WTC11 (cell line): ENCODE results near the gene EVI5L. TPM values are rescaled to one million over a fixed set of nuclear protein-coding genes. Genes with fewer than 3 reads are reported as not detected.

Experiments
- ATAC-seq: fragments of 200-7000 bp; cut with Tn5 transposase; 2 replicates; pipeline ENCODE4 v1.10.0; 2021; ENCODE audit warnings: mild to moderate bottlenecking, moderate library complexity
- CTCF ChIA-PET: fragments of 300-600 bp; sonication (Branson Sonifier 250); formaldehyde crosslinking; loops from one replicate; lab custom pipeline; 2021; ENCODE audit warnings: antibody characterized with exemption; lab: Charles Lee
- POLR2A ChIA-PET: fragments of 350-600 bp; sonication (Branson Sonifier 250); formaldehyde crosslinking; loops from one replicate; lab custom pipeline; 2021; ENCODE audit warnings: antibody characterized with exemption; lab: Charles Lee
- DNase-seq: peaks from one replicate; pipeline ENCODE4 v3.0.0; 2021; ENCODE audit warnings: low spot score
- H3K27ac Mint-ChIP-seq: 2 replicates; pipeline ENCODE4 v1.8.0; 2021; ENCODE audit warnings: mixed read lengths
- H3K27me3 Mint-ChIP-seq: 2 replicates; pipeline ENCODE4 v1.8.0; 2021; ENCODE audit warnings: low read depth, mild to moderate bottlenecking, moderate library complexity, mixed read lengths
- H3K36me3 Mint-ChIP-seq: 2 replicates; pipeline ENCODE4 v1.8.0; 2021; ENCODE audit warnings: mixed read lengths
- H3K4me1 Mint-ChIP-seq: 2 replicates; pipeline ENCODE4 v1.8.0; 2022; ENCODE audit warnings: mixed read lengths
- H3K4me3 Mint-ChIP-seq: 2 replicates; pipeline ENCODE4 v1.8.0; 2021; ENCODE audit warnings: mild to moderate bottlenecking, moderate library complexity, mixed read lengths
- H3K9me3 Mint-ChIP-seq: 2 replicates; pipeline ENCODE4 v1.8.0; 2021; ENCODE audit warnings: mixed read lengths
- CREB1 ChIP-seq: sonication (generic); formaldehyde crosslinking; IDR thresholded peaks from 2 replicates; pipeline ENCODE4 v1.8.0; 2023; ENCODE audit warnings: mild to moderate bottlenecking, missing genetic modification reagents
- CTCF ChIP-seq: fragments of 200-600 bp; IDR thresholded peaks from 2 replicates; pipeline ENCODE4 v1.8.0; 2022; ENCODE audit warnings: antibody characterized with exemption
- E2F5 ChIP-seq: sonication (generic); formaldehyde crosslinking; IDR thresholded peaks from 2 replicates; pipeline ENCODE4 v1.8.1; 2022; ENCODE audit warnings: mild to moderate bottlenecking, moderate library complexity, missing genetic modification reagents
- ESRRA ChIP-seq: sonication (generic); formaldehyde crosslinking; IDR thresholded peaks from 2 replicates; pipeline ENCODE4 v1.8.1; 2022; ENCODE audit warnings: mild to moderate bottlenecking, missing genetic modification reagents, borderline replicate concordance
- ETV6 ChIP-seq: sonication (generic); formaldehyde crosslinking; IDR thresholded peaks from 2 replicates; pipeline ENCODE4 v1.8.1; 2022; ENCODE audit warnings: mild to moderate bottlenecking, missing genetic modification reagents
- FOXK1 ChIP-seq: sonication (generic); formaldehyde crosslinking; IDR thresholded peaks from 2 replicates; pipeline ENCODE4 v1.8.0; 2022; ENCODE audit warnings: mild to moderate bottlenecking, moderate library complexity, missing genetic modification reagents
- FOXP1 ChIP-seq: sonication (generic); formaldehyde crosslinking; IDR thresholded peaks from 2 replicates; pipeline ENCODE4 v1.8.0; 2022; ENCODE audit warnings: missing genetic modification reagents, mild to moderate bottlenecking, moderate library complexity, borderline replicate concordance
- IRF2 ChIP-seq: sonication (generic); formaldehyde crosslinking; IDR thresholded peaks from 2 replicates; pipeline ENCODE4 v1.8.0; 2022; ENCODE audit warnings: low read depth, missing genetic modification reagents, borderline replicate concordance
- JUN ChIP-seq: sonication (generic); formaldehyde crosslinking; IDR thresholded peaks from 2 replicates; pipeline ENCODE4 v1.8.0; 2023; ENCODE audit warnings: mild to moderate bottlenecking, missing genetic modification reagents
- KAT7 ChIP-seq: sonication (generic); formaldehyde crosslinking; IDR thresholded peaks from 2 replicates; pipeline ENCODE4 v1.8.1; 2023; ENCODE audit warnings: missing genetic modification reagents, mild to moderate bottlenecking, borderline replicate concordance
- MYBL2 ChIP-seq: sonication (generic); formaldehyde crosslinking; IDR thresholded peaks from 2 replicates; pipeline ENCODE4 v1.8.1; 2023; ENCODE audit warnings: mild to moderate bottlenecking, moderate library complexity, missing genetic modification reagents
- NFATC4 ChIP-seq: fragments of 250-450 bp; sonication (Bioruptor Pico); IDR thresholded peaks from 2 replicates; pipeline ENCODE4 v1.9.0; 2021; ENCODE audit warnings: mild to moderate bottlenecking
- NFYB ChIP-seq: sonication (generic); formaldehyde crosslinking; conservative IDR thresholded peaks from 2 replicates; pipeline ENCODE4 v1.8.0; 2022; ENCODE audit warnings: low read depth, missing genetic modification reagents
- OVOL2 ChIP-seq: fragments of 250-450 bp; sonication (Bioruptor Pico); IDR thresholded peaks from 2 replicates; pipeline ENCODE4 v1.9.0; 2021; ENCODE audit warnings: mild to moderate bottlenecking, borderline replicate concordance
- SMAD3 ChIP-seq: sonication (generic); formaldehyde crosslinking; IDR thresholded peaks from 2 replicates; pipeline ENCODE4 v1.8.0; 2022; ENCODE audit warnings: missing genetic modification reagents, mild to moderate bottlenecking, borderline replicate concordance
- TP53 ChIP-seq: sonication (generic); formaldehyde crosslinking; IDR thresholded peaks from 2 replicates; pipeline ENCODE4 v1.8.1; 2023; ENCODE audit warnings: mild to moderate bottlenecking, missing genetic modification reagents
- USF1 ChIP-seq: sonication (generic); formaldehyde crosslinking; IDR thresholded peaks from 2 replicates; pipeline ENCODE4 v1.8.0; 2022; ENCODE audit warnings: mild to moderate bottlenecking, missing genetic modification reagents
- USF2 ChIP-seq: sonication (generic); formaldehyde crosslinking; IDR thresholded peaks from 2 replicates; pipeline ENCODE4 v1.8.1; 2023; ENCODE audit warnings: mild to moderate bottlenecking, missing genetic modification reagents, moderate library complexity
- ZNF121 ChIP-seq: sonication (generic); formaldehyde crosslinking; IDR thresholded peaks from 2 replicates; pipeline ENCODE4 v1.8.0; 2023; ENCODE audit warnings: missing genetic modification reagents
- ZNF138 ChIP-seq: sonication (generic); formaldehyde crosslinking; conservative IDR thresholded peaks from 2 replicates; pipeline ENCODE4 v1.8.1; 2022; ENCODE audit warnings: mild to moderate bottlenecking, moderate library complexity, missing genetic modification reagents
- ZNF219 ChIP-seq: sonication (generic); formaldehyde crosslinking; IDR thresholded peaks from 2 replicates; pipeline ENCODE4 v1.8.0; 2023; ENCODE audit warnings: missing genetic modification reagents, mild to moderate bottlenecking, borderline replicate concordance
- ZNF317 ChIP-seq: sonication (generic); formaldehyde crosslinking; IDR thresholded peaks from 2 replicates; pipeline ENCODE4 v1.8.1; 2023; ENCODE audit warnings: low read depth, mild to moderate bottlenecking, moderate library complexity, missing genetic modification reagents, borderline replicate concordance
- ZNF416 ChIP-seq: fragments of 250-450 bp; sonication (Bioruptor Pico); IDR thresholded peaks from 2 replicates; pipeline ENCODE4 v1.9.0; 2021; ENCODE audit warnings: mild to moderate bottlenecking, inconsistent platforms
- ZNF671 ChIP-seq: fragments of 250-450 bp; sonication (Bioruptor Pico); IDR thresholded peaks from 2 replicates; pipeline ENCODE4 v1.8.0; 2021; ENCODE audit warnings: mild to moderate bottlenecking
- total RNA-seq: library from RNA; stranded (reverse); gene quantifications from 3 replicates; pipeline ENCODE4 v1.2.3, GENCODE V29; 2021
- TF ChIP-seq, protein P1 (sequence below): fragments of 250-450 bp; sonication (Bioruptor Pico); IDR thresholded peaks from 2 replicates; pipeline ENCODE4 v1.9.0; 2021; ENCODE audit warnings: mild to moderate bottlenecking
- TF ChIP-seq, protein P2 (sequence below): fragments of 250-450 bp; sonication (Bioruptor Pico); IDR thresholded peaks from 2 replicates; pipeline ENCODE4 v1.8.0; 2021; ENCODE audit warnings: mild to moderate bottlenecking

The EVI5L gene
- total RNA-seq, 1 experiment from 2014 or later, result 10.5 TPM

DNA sequence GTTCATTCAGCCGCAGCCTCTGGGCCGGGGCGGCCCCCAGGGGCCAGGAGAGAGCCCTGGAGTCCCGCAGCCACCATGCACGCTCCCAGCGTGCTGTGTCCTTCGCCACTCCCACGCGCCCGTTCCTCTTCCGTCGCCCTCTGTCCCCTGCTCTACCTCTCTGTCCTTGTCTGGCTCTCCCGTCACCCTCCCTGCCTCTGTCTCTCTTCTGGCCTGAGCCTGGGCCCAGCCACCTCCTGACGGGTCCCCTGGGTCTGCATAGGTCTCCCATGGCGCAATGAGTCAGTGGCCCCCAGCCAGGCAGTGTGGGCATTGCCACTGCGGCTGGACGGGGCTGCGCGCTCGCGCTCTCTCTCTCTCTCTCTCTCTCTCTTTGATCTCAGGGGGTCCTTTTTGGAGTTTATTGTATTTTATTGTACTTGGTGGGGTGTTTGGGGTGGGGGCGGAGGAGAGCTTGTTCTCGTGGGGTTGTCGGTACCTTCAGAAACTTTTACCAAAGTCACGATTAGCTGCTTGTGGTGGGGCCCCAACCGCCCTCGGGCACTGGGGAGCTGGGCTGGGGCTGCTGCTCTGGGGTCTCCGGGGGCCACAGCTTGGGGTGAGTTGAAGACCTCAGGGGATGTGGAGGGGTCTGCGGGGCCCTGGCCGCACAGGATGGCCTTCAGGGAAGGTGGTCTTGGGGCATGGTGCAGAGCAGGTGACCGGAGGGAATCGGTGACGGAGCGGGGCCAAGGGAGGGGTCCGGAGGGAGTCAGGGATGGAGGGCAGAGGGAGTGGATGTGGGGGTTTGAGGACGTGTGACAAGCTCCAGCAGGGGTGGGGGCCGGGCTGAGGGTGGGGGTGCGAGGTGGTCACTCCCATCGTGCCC, 82.9 kb downstream of the EVI5L start:
- H3K4me1 Mint-ChIP-seq, result peaks cover 3% of the 10 kb centered on the region
- no peaks in the 10 kb centered on the region for H3K9me3 Mint-ChIP-seq
- no peak for TF ChIP-seq TP53 (CRISPR knock-in tag)
- no peak for TF ChIP-seq IRF2 (CRISPR knock-in tag)
- TF ChIP-seq USF2, result no peak
- TF ChIP-seq, protein P1, sequence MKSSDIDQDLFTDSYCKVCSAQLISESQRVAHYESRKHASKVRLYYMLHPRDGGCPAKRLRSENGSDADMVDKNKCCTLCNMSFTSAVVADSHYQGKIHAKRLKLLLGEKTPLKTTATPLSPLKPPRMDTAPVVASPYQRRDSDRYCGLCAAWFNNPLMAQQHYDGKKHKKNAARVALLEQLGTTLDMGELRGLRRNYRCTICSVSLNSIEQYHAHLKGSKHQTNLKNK (CRISPR knock-in tag), result no peak
- TF ChIP-seq USF1 (CRISPR knock-in tag), result no peak
- TF ChIP-seq, protein P2, sequence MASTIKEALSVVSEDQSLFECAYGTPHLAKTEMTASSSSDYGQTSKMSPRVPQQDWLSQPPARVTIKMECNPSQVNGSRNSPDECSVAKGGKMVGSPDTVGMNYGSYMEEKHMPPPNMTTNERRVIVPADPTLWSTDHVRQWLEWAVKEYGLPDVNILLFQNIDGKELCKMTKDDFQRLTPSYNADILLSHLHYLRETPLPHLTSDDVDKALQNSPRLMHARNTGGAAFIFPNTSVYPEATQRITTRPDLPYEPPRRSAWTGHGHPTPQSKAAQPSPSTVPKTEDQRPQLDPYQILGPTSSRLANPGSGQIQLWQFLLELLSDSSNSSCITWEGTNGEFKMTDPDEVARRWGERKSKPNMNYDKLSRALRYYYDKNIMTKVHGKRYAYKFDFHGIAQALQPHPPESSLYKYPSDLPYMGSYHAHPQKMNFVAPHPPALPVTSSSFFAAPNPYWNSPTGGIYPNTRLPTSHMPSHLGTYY (CRISPR knock-in tag), result no peak
- no peak for TF ChIP-seq ETV6
- no peak for TF ChIP-seq MYBL2
- TF ChIP-seq ZNF317, result no peak
- no peak for TF ChIP-seq FOXP1 (CRISPR knock-in tag)
- TF ChIP-seq ZNF219, result no peak
- no peak for TF ChIP-seq ZNF121 (CRISPR knock-in tag)
- no peak for TF ChIP-seq FOXK1 (CRISPR knock-in tag)
- H3K36me3 Mint-ChIP-seq, result peaks cover 11% of the 10 kb centered on the region
- H3K27me3 Mint-ChIP-seq, result peaks cover 34% of the 10 kb centered on the region
- ChIA-PET POLR2A (no interaction called here), CTCF (interaction anchor here (0.8 to 2.1 kb wide), 2 partner anchors 36 to 44 kb away, joined by 3 to 10 read pairs; no protein-coding TSS in a partner anchor)
- H3K4me3 Mint-ChIP-seq, result no peak overlapping the region
- no peak for DNase-seq
- ATAC-seq, result no peak
- H3K27ac Mint-ChIP-seq, result no peak overlapping the region

DNA sequence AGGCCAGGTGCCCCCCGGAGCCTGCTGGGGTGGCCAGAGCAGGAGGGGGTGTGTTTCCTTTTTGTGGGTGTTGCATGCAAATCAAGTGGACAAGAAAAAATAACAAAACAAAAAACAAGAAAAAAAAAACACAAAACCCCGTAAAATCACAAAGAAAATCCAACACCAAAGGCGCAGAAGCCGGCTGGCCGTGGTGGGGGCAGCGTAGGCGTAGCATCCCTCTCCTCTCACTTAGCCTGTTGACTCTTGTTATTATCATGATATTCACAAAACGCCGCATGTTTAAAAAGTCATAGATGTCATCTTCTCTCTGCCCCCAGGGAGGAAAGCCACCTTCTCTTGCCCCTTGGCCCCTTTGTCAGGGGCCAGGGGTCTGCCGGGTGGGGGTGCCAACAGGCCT, 83.6 kb downstream of the EVI5L start:
- DNase-seq (no peak), ATAC-seq (no peak)
- no peak overlapping the region for H3K27ac Mint-ChIP-seq
- TF ChIP-seq ZNF671 (CRISPR knock-in tag) (no peak), CREB1 (CRISPR knock-in tag) (no peak), E2F5 (CRISPR knock-in tag) (no peak), NFATC4 (no peak), KAT7 (CRISPR knock-in tag) (no peak), CTCF (no peak), SMAD3 (CRISPR knock-in tag) (no peak), ESRRA (CRISPR knock-in tag) (no peak), ZNF138 (CRISPR knock-in tag) (no peak), ZNF416 (CRISPR knock-in tag) (no peak), NFYB (CRISPR knock-in tag) (no peak), OVOL2 (CRISPR knock-in tag) (no peak), JUN (CRISPR knock-in tag) (no peak)
- TF ChIP-seq, protein P1 (CRISPR knock-in tag), result no peak
- TF ChIP-seq, protein P2 (CRISPR knock-in tag), result no peak
- H3K4me1 Mint-ChIP-seq, result peaks cover 3% of the 10 kb centered on the region
- no peaks in the 10 kb centered on the region for H3K9me3 Mint-ChIP-seq
- H3K36me3 Mint-ChIP-seq, result peaks cover 11% of the 10 kb centered on the region
- H3K4me3 Mint-ChIP-seq, result no peak overlapping the region
- H3K27me3 Mint-ChIP-seq, result peaks cover 41% of the 10 kb centered on the region
- CTCF ChIA-PET, result no interaction called here
- POLR2A ChIA-PET, result no interaction called here
